OCI-LY7 (cell line): Measurements from ENCODE around the gene JAKMIP2. TPM values are rescaled to one million over a fixed set of nuclear protein-coding genes. Genes with fewer than 3 reads are reported as not detected.

Experiments used
- BruUV-seq: library from RNA; stranded (reverse); fragments of 400-500 nt; replicated peaks from 2 replicates; lab custom pipeline; 2021; lab: Mats Ljungman, UMichigan
- CTCF ChIA-PET: fragments of 300-600 bp; sonication (Branson Sonifier 250); formaldehyde crosslinking; loops from one replicate; lab custom pipeline; 2022; ENCODE audit warnings: antibody characterized with exemption; ENCODE audit not compliant: unreplicated experiment; lab: Charles Lee
- POLR2A ChIA-PET: fragments of 300-600 bp; sonication (Branson Sonifier 250); formaldehyde crosslinking; loops from one replicate; lab custom pipeline; 2022; ENCODE audit warnings: antibody characterized with exemption; lab: Charles Lee
- DNase-seq: peaks from one replicate; pipeline ENCODE4 v3.0.0-alpha.2; 2015; ENCODE audit warnings: low spot score
- H2AFZ ChIP-seq: fragments of 200-600 bp; sonication (generic), shearing (Covaris generic); 2 replicates; pipeline ENCODE4 v1.6.1; 2014; ENCODE audit warnings: mild to moderate bottlenecking, antibody characterized with exemption, low read length, moderate library complexity
- H3K27ac ChIP-seq: fragments of 200-600 bp; sonication (generic); 2 replicates; pipeline ENCODE4 v1.5.1; 2014; ENCODE audit warnings: mixed run types, low read depth, mild to moderate bottlenecking, moderate library complexity, low read length, inconsistent platforms; ENCODE audit not compliant: poor library complexity, severe bottlenecking
- H3K36me3 ChIP-seq: fragments of 200-600 bp; sonication (generic); 2 replicates; pipeline ENCODE4 v1.6.1; 2014; ENCODE audit warnings: mild to moderate bottlenecking, antibody characterized with exemption, low read length, moderate library complexity, mixed read lengths; ENCODE audit not compliant: insufficient read depth
- H3K4me1 ChIP-seq: fragments of 200-600 bp; sonication (generic); 2 replicates; pipeline ENCODE4 v1.5.1; 2014; ENCODE audit warnings: mild to moderate bottlenecking, low read length; ENCODE audit not compliant: insufficient read depth, poor library complexity, severe bottlenecking
- H3K4me2 ChIP-seq: fragments of 200-600 bp; sonication (generic); 2 replicates; pipeline ENCODE4 v1.6.1; 2014; ENCODE audit warnings: mild to moderate bottlenecking, low read length
- H3K4me3 ChIP-seq: fragments of 200-600 bp; sonication (generic); 2 replicates; pipeline ENCODE4 v1.5.1; 2014; ENCODE audit warnings: mild to moderate bottlenecking, low read depth, low read length; ENCODE audit not compliant: poor library complexity, severe bottlenecking
- H3K79me2 ChIP-seq: fragments of 200-600 bp; sonication (generic); 2 replicates; pipeline ENCODE4 v1.6.1; 2016; ENCODE audit warnings: low read depth, mild to moderate bottlenecking, low read length, moderate library complexity, mixed read lengths; ENCODE audit not compliant: insufficient read depth
- H3K9me2 ChIP-seq: fragments of 200-600 bp; sonication (generic); 2 replicates; pipeline ENCODE4 v1.6.1; 2016; ENCODE audit warnings: mild to moderate bottlenecking, low read length, mixed read lengths; ENCODE audit not compliant: insufficient read depth
- H3K9me3 ChIP-seq: fragments of 200-600 bp; sonication (generic); 2 replicates; pipeline ENCODE4 v1.6.1; 2014; ENCODE audit warnings: mild to moderate bottlenecking, mixed run types, low read length, mixed read lengths
- H4K20me1 ChIP-seq: fragments of 200-600 bp; sonication (generic); 2 replicates; pipeline ENCODE4 v1.6.1; 2014; ENCODE audit warnings: mild to moderate bottlenecking, antibody characterized with exemption, low read length, moderate library complexity, mixed read lengths; ENCODE audit not compliant: insufficient read depth
- CTCF ChIP-seq: fragments of 200-600 bp; sonication (generic); conservative IDR thresholded peaks from 2 replicates; pipeline ENCODE4 v1.5.1; 2014; ENCODE audit warnings: mild to moderate bottlenecking, antibody characterized with exemption, low read length, moderate library complexity, mixed read lengths
- EZH2phosphoT487 ChIP-seq: fragments of 200-600 bp; sonication (generic); IDR thresholded peaks from 2 replicates; pipeline ENCODE4 v1.6.1; 2018; ENCODE audit warnings: low read depth, borderline replicate concordance, mild to moderate bottlenecking, mixed run types, antibody characterized with exemption, low read length, moderate library complexity, mixed read lengths
- intact Hi-C: fragments of 100-400 bp; cut with micrococcal nuclease; formaldehyde crosslinking; loops from one replicate; pipeline ENCODE4 v1.10.0; 2022; ENCODE audit not compliant: unreplicated experiment
- total RNA-seq, 2 experiments: library from RNA; depleted of rRNA in 1 of 2; stranded (reverse); fragments of >200 nt in 1 of 2; shearing (Covaris generic) in 1 of 2; gene quantifications; 2 replicates each; pipeline ENCODE4 v1.2.3, GENCODE V29; 2014 to 2022

The JAKMIP2 gene
- total RNA-seq, 2 experiments from 2014 or later, result 4.0 to 14.5 TPM

- no peaks in the 10 kb centered on the region for H3K36me3 ChIP-seq
- DNase-seq, result no peak
- H3K4me3 ChIP-seq, result no peak overlapping the region
- no peak overlapping the region for H3K27ac ChIP-seq
- no peak overlapping the region for H3K4me2 ChIP-seq
- BruUV-seq, result no TSS peak
- no peaks in the 10 kb centered on the region for H3K9me3 ChIP-seq
- H3K9me2 ChIP-seq, result 0 out of 2 replicates have a peak, but pooled peaks cover 3% of the 10 kb centered on the region
- H2AFZ ChIP-seq, result no peak overlapping the region
- intact Hi-C loops, result no loop called here
- ChIA-PET CTCF (no interaction called here), POLR2A (interaction anchor here (0.6 to 1.6 kb wide), 3 partner anchors 13 to 30 kb away, joined by 3 to 4 read pairs (median 3); no protein-coding TSS in a partner anchor)
- no peak for TF ChIP-seq CTCF
- TF ChIP-seq EZH2phosphoT487, result no peak
- H4K20me1 ChIP-seq, result no peaks in the 10 kb centered on the region
- no peaks in the 10 kb centered on the region for H3K79me2 ChIP-seq
- no peaks in the 10 kb centered on the region for H3K4me1 ChIP-seq
Measured at GRCh38 chr5:147791181-147791580, 8.7 kb upstream of the JAKMIP2 start.

DNA sequence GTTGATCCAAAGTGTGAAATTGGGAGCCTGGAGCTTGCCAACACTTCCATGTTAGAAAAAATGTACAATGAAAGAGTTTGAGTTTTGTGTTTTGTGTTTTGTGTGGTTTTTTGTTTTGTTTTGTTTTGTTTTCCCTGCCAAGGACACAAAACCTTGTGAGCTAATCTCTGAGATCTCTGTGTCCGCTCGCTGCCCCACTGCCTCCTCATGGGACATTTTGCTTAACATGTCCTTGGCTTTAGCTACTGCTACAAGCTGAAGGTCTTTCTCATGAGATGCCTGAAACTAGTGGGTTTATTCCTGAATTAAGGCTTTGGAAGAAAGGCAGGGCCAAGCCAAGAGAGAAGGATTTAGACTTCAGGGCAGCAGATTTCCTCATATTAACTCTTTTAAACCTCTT is 7.3 kb upstream of the JAKMIP2 start:
- H3K4me2 ChIP-seq, result no peak overlapping the region
- H3K79me2 ChIP-seq, result no peaks in the 10 kb centered on the region
- CTCF ChIA-PET, result no interaction called here
- H3K9me3 ChIP-seq, result no peaks in the 10 kb centered on the region
- no peak overlapping the region for H3K27ac ChIP-seq
- 0 out of 2 replicates have a peak, but pooled peaks cover 3% of the 10 kb centered on the region for H3K9me2 ChIP-seq
- H4K20me1 ChIP-seq, result no peaks in the 10 kb centered on the region
- intact Hi-C loops, result no loop called here
- H2AFZ ChIP-seq, result no peak overlapping the region
- POLR2A ChIA-PET, result interaction anchor here (1.6 kb wide), 1 partner anchor 28 kb away, joined by 3 read pairs; no protein-coding TSS in a partner anchor
- no peaks in the 10 kb centered on the region for H3K4me1 ChIP-seq
- H3K36me3 ChIP-seq, result no peaks in the 10 kb centered on the region
- no peak overlapping the region for H3K4me3 ChIP-seq
- BruUV-seq, result no TSS peak
- no peak for TF ChIP-seq CTCF
- no peak for DNase-seq

DNA sequence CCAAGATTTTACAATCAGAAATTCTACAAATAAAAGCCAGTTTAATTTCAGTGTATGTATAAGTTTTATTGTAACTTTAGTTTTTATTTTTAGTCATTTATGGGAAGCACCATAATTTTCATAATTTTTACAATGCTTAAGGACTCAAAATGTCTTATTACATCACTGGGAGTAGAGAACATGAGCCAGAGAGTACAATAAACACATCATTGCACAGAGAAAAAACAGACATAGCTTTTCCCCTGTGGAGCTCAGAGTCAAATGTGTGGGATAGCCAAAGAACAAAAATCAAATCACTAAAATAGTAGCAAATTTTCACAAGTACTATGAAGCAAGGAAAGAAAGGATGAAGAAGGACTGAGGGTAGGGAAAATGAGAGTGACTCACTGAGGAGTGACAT is 5.5 kb upstream of the JAKMIP2 start:
- TF ChIP-seq CTCF (no peak), EZH2phosphoT487 (no peak)
- CTCF ChIA-PET, result no interaction called here

More for the DNA sequence above, 5.5 kb upstream of the JAKMIP2 start:
- H3K4me3 ChIP-seq, result no peak overlapping the region
- H3K27ac ChIP-seq, result no peak overlapping the region
- POLR2A ChIA-PET, result interaction anchor here (1.1 to 1.5 kb wide), 3 partner anchors 9 to 41 kb away, joined by 3 to 4 read pairs (median 4); no protein-coding TSS in a partner anchor
- DNase-seq, result no peak
- no peaks in the 10 kb centered on the region for H3K9me3 ChIP-seq
- H3K4me1 ChIP-seq, result peaks cover 4% of the 10 kb centered on the region
- intact Hi-C loops, result no loop called here
- no peak overlapping the region for H2AFZ ChIP-seq
- H3K79me2 ChIP-seq, result no peaks in the 10 kb centered on the region
- no peaks in the 10 kb centered on the region for H4K20me1 ChIP-seq
- no TSS peak for BruUV-seq
- H3K9me2 ChIP-seq, result no peaks in the 10 kb centered on the region
- no peaks in the 10 kb centered on the region for H3K36me3 ChIP-seq
- no peak overlapping the region for H3K4me2 ChIP-seq
